Measurements from ENCODE around the gene GTF2A1L.
"Not testable (repeated sequence)": the region's sequence is repeated elsewhere in the genome, so short reads cannot be mapped to it uniquely, and the experiment has no call there.

GTF2A1L gene

DNA sequence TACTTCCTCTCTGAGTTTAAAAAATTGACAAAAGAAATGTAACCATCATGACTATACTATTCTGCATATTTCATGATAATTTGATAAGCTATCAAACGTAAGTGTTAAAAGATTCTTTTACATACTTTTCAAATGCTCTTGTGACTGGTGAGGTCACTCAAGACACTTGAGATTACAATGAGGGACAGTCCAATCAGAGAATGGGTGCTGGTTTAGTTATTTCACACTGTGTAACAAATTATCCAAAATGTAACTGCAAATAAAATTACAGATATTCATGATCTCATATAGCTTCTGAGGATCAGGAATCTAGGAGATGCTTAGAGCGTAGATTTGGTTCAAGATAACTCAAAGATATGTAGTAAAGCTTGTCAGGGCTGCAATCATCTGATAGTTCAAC, 4.4 kb upstream of the GTF2A1L start:
- DNase-seq = no peak

GRCh38 chr2:48614581-48614980, 3.1 kb upstream of the GTF2A1L start:
- not testable (repeated sequence) for DNase-seq

- DNase-seq = no peak
These were observed 1.9 kb downstream of the GTF2A1L start for GRCh38 chr2:48619526-48619925.

GRCh38 chr2:48620604-48621003, 2.9 kb downstream of the GTF2A1L start:
- DNase-seq = no peak

DNA sequence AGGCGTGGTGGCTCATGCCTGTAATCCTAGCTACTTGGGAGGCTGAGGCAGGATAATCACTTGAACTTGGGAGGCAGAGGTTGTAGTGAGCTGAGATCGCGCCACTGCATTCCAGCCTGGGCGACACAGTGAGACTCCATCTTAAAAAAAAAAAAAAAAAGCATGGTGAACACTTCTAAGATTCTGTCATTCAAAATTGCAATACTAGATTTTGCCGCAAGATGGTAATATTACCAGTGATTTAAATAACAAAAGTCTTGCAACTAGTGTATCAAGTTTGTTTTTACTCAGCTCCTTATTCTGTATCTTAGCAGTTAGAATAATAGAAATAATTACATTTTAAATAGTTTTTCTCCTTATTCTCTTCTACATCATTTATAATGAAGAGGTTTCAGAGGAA, 5.0 kb downstream of the GTF2A1L start:
- peak; percentile 46 to 77 for DNase-seq

DNA sequence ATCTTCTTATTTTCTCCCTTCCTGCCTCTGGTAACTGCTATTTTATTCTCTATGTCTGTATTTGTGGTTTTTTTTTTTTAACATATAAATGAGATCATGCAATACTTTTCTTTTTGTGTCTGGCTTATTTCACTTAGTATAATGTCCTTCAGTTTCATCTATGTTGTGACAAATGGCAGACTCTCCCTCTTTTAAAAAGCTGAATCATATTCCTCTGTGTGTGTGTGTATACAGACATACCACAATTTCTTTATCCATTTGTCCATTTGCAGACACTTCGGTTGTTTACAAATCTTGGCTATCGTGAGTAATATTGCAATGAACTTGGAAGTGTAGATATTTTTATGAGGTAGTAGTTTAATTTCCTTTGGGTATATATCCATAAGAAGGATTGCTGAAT, 7.0 kb downstream of the GTF2A1L start:
- DNase-seq = no peak

- DNase-seq = no peak
These were observed 8.4 kb downstream of the GTF2A1L start for GRCh38 chr2:48626047-48626446.

GRCh38 chr2:48633143-48633542, 15.5 kb downstream of the GTF2A1L start:
- DNase-seq = no peak

- no peak for DNase-seq
These were observed 18.1 kb downstream of the GTF2A1L start for GRCh38 chr2:48635786-48636185.

DNA sequence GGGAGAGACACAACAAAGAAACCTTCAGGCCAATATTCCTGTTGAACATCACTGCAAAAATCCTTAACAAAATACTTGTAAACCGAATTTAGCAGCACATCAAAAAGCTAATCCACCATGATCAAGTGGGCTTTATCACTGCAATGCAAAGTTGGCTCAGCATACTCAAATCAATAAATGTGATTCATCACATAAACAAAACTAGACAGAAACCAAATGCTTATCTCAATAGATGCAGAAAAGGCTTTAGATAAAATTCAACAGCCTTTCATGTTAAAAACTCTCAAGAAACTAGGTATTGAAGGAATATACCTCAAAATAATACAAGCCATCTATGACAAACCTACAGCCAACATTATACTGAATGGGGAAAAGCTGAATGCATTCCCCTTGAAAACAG, 20.6 kb downstream of the GTF2A1L start:
- DNase-seq = no peak

DNA sequence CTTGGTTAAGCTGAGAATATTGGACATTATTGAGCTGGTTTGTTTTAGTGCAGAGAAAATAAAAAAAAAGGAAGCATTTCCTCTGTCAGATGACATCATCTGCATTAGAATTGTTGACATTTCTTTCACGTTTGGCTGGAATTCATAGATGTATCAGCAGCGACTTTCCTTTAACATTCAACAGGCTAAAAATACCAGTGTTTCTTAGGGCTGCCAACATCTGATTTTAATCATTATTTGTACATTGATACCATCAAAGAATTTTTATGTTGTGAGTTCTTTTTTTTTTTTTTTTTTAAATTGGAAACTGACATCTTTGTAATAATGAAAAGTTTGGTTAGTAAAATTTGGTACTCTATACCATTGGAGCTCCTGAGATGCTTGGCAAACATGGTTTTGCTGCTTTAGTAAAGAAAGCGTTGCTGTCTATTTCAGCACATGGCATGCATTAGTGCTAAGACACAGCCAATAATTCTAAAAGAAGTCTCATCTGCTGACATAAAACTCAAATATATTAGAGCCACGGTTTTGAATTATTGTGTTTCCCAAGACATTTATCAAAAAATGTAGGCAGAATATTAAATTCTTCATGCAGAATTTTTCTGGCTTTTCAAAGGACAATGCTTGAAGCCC, 33.6 kb downstream of the GTF2A1L start:
- DNase-seq = no peak

DNA sequence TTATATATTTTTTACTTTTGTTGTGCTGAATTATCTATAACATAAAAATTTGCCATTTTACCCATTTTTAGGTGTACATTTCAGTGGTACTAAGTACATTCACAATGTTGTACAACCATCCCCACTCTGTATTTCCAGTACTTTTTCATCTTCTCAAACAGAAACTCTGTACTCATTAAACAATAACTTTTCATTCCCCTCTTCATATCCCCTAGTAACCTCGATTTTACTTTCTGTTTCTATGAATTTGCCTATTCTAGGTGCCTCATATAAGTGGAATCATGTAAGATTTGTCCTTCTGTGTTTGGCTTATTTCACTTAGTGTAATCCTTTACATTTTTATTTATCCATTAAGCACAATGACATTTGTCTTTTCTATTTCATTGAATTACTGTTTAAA, 51.3 kb downstream of the GTF2A1L start:
- DNase-seq = no peak

DNA sequence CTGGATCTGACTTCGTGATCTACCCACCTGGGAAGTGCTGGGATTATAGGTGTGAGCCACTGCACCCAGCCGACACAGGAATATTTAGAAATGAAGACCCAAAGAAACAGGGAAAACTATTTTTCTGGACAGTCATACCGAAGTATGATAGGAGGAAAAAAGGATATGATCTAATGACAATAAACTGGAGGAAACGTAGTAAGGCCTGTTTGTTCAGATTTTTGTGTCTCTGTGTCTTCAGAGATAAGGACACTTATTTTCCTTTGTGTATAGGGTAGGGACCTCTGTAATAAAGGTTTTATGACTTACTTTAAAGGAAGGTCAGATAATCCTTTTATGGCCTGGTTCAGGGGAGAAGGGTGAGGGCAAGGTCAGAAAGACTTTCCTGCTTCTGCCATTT, 55.9 kb downstream of the GTF2A1L start:
- no peak for DNase-seq

DNA sequence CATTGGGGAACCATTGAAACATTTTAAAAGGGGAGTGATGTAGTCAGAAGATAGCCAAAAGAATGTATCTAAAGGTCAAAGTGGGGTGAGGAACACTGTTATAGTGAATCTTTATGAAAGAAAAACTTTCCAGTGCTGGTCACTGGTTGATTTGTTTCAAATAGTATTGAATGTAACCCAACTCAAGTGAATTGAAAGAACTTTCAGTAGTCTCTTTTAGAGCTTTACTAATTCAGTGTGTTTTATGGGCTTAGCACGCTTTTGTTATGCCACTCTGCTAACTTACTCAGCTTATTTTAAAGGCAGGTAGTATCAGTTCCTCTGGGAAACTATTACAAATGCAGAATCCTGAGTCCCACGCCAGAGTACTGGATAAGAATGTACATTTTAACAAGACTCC, 57.3 kb downstream of the GTF2A1L start:
- no peak for DNase-seq

DNA sequence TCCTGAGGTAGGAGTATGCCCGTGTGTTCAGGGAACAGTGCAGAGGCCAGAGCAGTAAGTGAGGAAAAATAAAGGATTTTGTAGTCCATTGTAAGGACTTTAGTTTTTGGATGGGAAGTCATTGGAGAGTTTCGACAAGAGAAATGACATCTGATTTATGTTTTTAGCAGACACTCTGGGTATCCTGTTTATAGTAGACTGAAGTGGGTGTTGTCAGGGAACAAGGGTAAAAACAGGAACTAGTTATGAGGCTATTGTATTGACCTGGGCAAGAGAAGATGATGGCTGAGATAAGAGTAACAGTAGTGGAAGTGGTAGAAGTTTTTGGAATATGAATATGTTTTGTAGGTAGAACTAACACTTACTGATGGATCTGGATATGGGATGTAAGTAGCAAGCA, 59.8 kb downstream of the GTF2A1L start:
- DNase-seq = no peak

DNA sequence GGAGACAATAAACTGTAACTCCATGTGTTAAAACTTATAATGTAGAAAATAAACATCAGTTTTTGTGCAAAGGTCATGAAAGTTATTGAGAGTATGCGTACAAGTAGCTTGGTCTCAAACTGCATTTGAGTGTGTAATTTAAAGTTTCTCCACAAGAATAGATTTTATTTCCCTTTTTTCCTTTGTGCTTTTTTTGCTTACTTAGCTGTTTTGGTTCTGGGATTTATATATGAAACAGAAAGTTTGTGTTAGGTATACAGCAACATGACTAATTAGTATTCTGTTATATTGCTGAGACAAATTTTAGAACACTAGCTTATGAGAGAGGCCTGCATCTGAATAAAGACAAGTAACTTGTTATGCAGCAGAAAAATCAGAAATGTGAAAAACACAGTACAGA, 67.5 kb downstream of the GTF2A1L start:
- no peak for DNase-seq

GRCh38 chr2:48691935-48692691, 74.5 kb downstream of the GTF2A1L start:
- DNase-seq = no peak

DNA sequence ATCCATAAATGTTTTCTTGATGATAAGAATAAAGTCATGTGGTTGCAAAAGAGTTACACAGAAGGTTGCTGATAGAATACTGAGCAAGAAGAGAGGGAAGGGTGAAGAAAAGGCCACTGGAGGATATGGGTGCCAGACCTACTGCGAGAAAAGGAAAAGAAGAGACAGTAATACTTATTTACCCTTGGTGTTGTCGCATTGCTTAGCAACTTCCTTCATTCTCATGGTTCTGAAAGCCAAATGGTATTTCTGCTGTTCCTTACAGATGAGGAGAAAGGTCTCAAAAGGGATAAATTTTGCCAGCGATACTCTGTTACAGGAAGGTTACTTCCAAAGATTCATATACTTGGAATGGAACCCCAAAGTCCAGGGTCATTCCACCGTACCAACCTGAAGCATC, 75.4 kb downstream of the GTF2A1L start:
- DNase-seq = no peak

DNA sequence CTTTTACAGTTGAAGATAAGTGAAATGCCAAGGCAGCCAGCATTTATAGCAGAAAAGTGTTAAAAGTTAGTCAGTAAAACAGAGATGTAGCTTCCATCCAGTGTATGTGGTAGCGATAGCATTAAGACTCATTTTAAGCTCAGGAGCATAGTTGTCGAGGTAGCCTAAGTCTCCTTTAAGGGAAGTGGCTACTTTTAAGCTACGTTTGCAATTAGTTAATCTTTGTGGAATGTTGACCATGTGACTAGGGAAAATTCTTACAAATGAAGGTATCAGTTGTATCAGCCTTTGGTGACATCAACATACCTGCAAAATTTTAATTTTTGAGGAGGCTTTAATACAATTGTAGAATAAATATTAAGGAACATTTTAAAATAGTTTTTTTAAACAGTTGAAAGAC, 76.0 kb downstream of the GTF2A1L start:
- peak in 1 of 2 experiments; percentile 7 for DNase-seq

DNA sequence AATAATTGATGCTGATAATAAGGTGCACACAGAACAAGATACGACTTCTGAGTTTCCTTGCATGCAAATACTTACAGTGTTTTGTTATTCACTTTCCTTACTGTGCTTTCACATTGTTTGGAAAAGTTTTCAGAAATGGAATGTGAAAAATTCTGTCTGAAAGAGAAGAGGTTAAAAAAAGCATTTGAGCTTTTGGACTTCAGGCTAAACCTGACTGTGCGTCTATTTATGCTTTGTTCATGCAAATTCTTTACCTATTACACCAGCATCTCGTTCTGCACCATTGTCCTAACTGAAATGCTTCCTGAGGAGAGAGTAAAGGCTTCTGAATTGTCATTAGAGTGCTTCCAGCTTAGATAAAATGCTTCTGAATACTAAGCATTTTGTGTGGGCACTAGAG, 76.5 kb downstream of the GTF2A1L start:
- peak; percentile 89 to 90 for DNase-seq

DNA sequence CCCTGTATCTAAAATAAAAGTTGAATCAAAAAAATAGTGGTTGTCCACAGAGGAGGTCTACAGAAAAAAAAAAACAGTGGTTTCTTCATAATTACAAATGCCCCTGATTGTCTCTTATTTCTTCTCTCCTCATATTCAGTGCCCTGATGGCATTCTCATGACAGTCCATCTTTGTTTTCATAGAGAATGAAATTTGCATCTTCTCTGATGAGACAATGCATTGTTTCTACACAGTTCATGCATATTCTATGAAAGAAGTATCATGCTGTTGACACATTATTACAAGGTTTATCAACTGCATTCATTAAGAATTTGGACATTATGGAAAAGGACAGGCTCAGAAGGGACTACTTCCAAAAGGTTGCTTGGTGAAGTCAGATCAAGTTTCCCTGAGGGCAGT, 78.3 kb downstream of the GTF2A1L start:
- DNase-seq = peak; percentile 86 to 91

GRCh38 chr2:48696881-48697280, 79.2 kb downstream of the GTF2A1L start:
- no peak for DNase-seq

DNA sequence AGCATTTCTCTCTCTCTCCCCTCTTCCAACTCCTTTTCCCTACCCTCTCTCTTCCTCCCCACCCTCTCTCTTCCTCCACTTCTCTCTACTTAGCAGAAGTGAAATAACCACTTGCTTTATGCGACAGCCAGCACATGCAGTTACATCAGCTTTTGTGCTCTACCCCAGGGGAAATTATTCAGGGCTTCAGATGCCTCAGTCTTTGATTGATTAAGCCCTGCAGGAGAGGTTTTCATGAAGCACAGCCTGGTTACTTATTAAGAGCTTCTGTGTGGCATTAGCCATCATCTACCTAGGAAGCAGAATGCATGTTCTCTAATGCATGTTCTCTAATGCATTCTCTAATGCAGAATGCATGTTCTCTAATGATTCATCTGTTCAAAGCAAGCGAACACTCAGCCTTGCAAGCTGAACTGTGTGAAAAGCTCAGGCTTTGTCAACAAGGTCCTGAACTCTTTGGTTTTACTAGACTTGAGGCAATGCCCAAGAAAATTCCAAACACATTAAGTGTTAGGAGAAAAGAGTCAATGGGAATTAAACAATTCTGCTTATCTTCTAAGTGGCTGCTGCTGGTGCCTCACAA, 81.8 kb downstream of the GTF2A1L start:
- DNase-seq = no peak

DNA sequence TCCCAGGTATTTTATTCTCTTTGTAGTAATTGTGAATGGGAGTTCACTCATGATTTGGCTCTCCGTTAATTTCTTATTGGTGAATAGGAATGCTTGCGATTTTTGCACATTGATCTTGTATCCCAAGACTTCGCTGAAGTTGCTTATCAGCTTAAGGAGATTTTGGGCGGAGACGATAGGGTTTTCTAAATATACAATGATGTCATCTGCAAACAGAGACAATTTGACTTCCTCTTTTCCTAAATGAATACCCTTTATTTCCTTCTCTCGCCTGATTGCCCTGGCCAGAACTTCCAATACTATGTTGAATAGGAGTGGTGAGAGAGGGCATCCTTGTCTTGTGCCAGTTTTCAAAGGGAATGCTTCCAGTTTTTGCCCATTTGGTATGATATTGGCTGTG, 86.0 kb downstream of the GTF2A1L start:
- not testable (repeated sequence) for DNase-seq
